ENCODE results near the gene FMNL1. TPM values are rescaled to one million over a fixed set of nuclear protein-coding genes. Genes with fewer than 3 reads are reported as not detected.
"Not testable (repeated sequence)": the region's sequence is repeated elsewhere in the genome, so short reads cannot be mapped to it uniquely, and the experiment has no call there.

FMNL1 gene
- total RNA-seq, 2 experiments from 2014 or later: 465 to 477 TPM

GRCh38 chr17:45197108-45197507 is 24.6 kb upstream of the FMNL1 start:
- Mint-ChIP-seq H3K27ac (no peak overlapping the region), H3K27me3 (no peaks in the 10 kb centered on the region), H3K4me3 (no peak overlapping the region), H3K36me3 (ENCODE audit: low read depth) (no peaks in the 10 kb centered on the region), H3K4me1 (peaks cover 7% of the 10 kb centered on the region), H3K9me3 (peaks cover 3% of the 10 kb centered on the region)
- ChIA-PET POLR2A (interaction anchor here (1.6 to 3.2 kb wide), 4 partner anchors 35 to 62 kb away, joined by 4 to 22 read pairs (median 8); partner anchors contain the start of genes ACBD4, HEXIM1 and HEXIM2), CTCF (interaction anchor here (0.5 to 10.4 kb wide), 31 partner anchors 9 to 419 kb away, joined by 3 to 221 read pairs (median 4); partner anchors contain the start of genes ACBD4, HEXIM1 and HEXIM2)
- no peak for DNase-seq

- Mint-ChIP-seq H3K4me1 (peaks cover 7% of the 10 kb centered on the region), H3K4me3 (no peak overlapping the region), H3K27ac (no peak overlapping the region), H3K9me3 (peaks cover 3% of the 10 kb centered on the region), H3K27me3 (no peaks in the 10 kb centered on the region), H3K36me3 (ENCODE audit: low read depth) (no peaks in the 10 kb centered on the region)
- peak; percentile 86 for DNase-seq
- ChIA-PET CTCF (interaction anchor here (0.5 to 10.4 kb wide), 33 partner anchors 8 to 419 kb away, joined by 3 to 221 read pairs (median 4); partner anchors contain the start of genes ACBD4, HEXIM1 and HEXIM2), POLR2A (interaction anchor here (1.6 to 3.2 kb wide), 4 partner anchors 36 to 62 kb away, joined by 4 to 22 read pairs (median 8); partner anchors contain the start of genes ACBD4, HEXIM1 and HEXIM2)
These were observed 23.9 kb upstream of the FMNL1 start for GRCh38 chr17:45197555-45198334.

DNA sequence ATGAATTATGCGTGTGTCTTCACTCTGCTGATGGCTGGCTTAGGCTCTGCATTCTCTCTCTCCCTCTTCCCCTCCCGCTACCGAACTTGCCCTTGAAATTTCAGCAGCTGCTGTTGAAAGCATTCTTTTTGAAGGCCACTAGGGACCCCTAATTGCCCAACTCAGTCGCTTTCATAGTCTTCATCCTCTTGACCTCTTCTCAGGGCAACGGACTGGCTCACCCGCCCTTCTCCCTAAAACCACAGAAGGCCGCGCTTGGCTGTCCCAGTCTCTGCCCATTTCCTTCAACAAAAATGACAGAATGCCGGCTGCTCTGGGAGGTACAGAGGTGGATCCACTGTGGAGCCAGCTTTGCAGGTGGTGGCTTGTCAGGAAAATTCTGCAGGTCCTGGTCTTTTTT is 21.0 kb upstream of the FMNL1 start:
- Mint-ChIP-seq H3K27me3 (no peaks in the 10 kb centered on the region), H3K27ac (no peak overlapping the region), H3K9me3 (no peaks in the 10 kb centered on the region), H3K36me3 (ENCODE audit: low read depth) (no peaks in the 10 kb centered on the region), H3K4me3 (no peak overlapping the region), H3K4me1 (peaks cover 7% of the 10 kb centered on the region)
- ChIA-PET CTCF (interaction anchor here (0.6 to 10.4 kb wide), 5 partner anchors 51 to 100 kb away, joined by 3 to 221 read pairs (median 4); partner anchors contain the start of gene ACBD4), POLR2A (no interaction called here)
- no peak for DNase-seq

DNA sequence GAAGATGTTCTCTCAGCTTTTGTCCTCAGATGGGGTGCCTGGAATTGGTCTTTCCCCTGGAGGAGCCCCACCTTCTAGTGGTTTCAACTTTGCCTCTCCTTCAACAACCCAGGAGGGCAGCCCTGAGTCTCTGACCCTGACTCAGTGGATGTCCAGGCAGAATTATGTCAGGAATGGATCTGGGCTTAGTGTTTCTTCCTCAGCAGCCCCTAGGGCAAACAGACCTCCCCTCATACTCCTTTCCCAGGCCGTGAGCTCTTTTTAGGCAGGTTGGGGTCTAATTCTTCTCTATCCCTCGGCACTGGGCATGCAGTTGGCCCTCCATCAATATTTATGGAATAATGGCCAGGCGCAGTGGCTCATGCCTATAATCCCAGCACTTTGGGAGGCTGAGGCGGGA is 20.2 kb upstream of the FMNL1 start:
- Mint-ChIP-seq H3K27ac (no peak overlapping the region), H3K9me3 (no peaks in the 10 kb centered on the region), H3K4me3 (no peak overlapping the region), H3K4me1 (peaks cover 7% of the 10 kb centered on the region), H3K27me3 (no peaks in the 10 kb centered on the region), H3K36me3 (ENCODE audit: low read depth) (peaks cover 3% of the 10 kb centered on the region)
- ChIA-PET POLR2A (interaction anchor here (1.3 kb wide), 1 partner anchor 66 kb away, joined by 4 read pairs; the partner anchor contains the start of gene ACBD4), CTCF (interaction anchor here (0.6 to 3.0 kb wide), 6 partner anchors 34 to 977 kb away, joined by 3 to 17 read pairs (median 3); partner anchors contain the start of gene ACBD4)
- no peak for DNase-seq

DNA sequence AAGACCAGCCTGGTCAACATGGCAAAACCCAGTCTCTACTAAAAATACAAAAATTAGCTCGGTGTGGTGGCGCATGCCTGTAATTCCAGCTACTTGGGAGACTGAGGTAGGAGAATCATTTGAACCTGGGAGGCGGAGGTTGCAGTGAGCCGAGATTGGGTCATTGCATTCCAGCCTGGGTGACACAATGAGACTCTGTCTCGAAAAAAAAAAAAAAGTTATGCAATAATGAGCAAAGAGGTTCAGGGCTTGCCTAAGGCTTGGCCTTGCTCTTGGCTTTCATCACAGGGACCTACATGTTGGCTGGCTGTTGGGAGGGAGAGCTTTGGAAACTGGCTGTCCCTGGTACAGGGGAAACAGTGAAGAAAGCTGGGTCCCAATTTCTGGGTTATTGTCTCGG is 19.8 kb upstream of the FMNL1 start:
- H3K4me3 Mint-ChIP-seq: not testable (repeated sequence)

GRCh38 chr17:45218895-45219661 is 2.6 kb upstream of the FMNL1 start:
- Mint-ChIP-seq H3K27ac (peak overlapping the region; percentile 75), H3K9me3 (no peaks in the 10 kb centered on the region), H3K4me3 (peak overlapping the region; percentile 85), H3K27me3 (no peaks in the 10 kb centered on the region), H3K36me3 (ENCODE audit: low read depth) (peaks cover 58% of the 10 kb centered on the region), H3K4me1 (peaks cover 30% of the 10 kb centered on the region)
- DNase-seq: peak; percentile 86
- CTCF ChIA-PET: interaction anchor here (0.7 to 7.5 kb wide), 38 partner anchors 14 to 177 kb away, joined by 3 to 197 read pairs (median 5); partner anchors contain the start of genes ACBD4, HEXIM1 and MAP3K14
- POLR2A ChIA-PET: interaction anchor here (0.6 to 15.7 kb wide), 14 partner anchors 11 to 163 kb away, joined by 3 to 528 read pairs (median 4); partner anchors contain the start of genes ACBD4, HEXIM1, HEXIM2 and MAP3K14

More for the DNA sequence above, 19.8 kb upstream of the FMNL1 start:
- ChIA-PET POLR2A (interaction anchor here (1.3 kb wide), 1 partner anchor 67 kb away, joined by 4 read pairs; the partner anchor contains the start of gene ACBD4), CTCF (interaction anchor here (0.6 to 3.0 kb wide), 5 partner anchors 34 to 977 kb away, joined by 3 to 17 read pairs (median 3); partner anchors contain the start of gene ACBD4)
- H3K9me3 Mint-ChIP-seq; H3K27me3 Mint-ChIP-seq; H3K4me1 Mint-ChIP-seq; H3K27ac Mint-ChIP-seq; DNase-seq; H3K36me3 Mint-ChIP-seq (ENCODE audit: low read depth): not testable (repeated sequence)

DNA sequence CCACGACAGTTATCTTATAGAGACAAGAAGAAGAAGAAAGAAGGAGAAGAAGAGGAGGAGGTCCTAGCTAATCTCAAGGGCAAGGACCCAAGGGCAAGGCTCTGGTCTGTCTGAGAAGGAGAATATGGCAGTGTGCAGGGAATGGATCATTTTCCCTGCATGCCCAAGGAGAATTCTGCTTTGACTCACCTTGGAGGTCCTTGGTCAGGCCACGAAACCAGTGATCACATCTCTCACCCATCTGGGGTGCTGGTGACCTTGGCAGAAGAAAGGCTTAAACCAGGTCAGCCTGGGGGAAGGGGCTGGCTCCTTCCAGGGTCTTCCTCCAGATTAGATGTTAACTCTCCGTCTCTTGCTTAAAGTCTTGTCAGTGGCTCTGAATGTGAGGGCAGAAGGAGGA is 1.6 kb upstream of the FMNL1 start:
- CTCF ChIA-PET: interaction anchor here (0.8 to 7.5 kb wide), 23 partner anchors 13 to 176 kb away, joined by 3 to 197 read pairs (median 10); partner anchors contain the start of genes ACBD4 and HEXIM1
- Mint-ChIP-seq H3K9me3 (no peaks in the 10 kb centered on the region), H3K27ac (peak overlapping the region; percentile 75), H3K36me3 (ENCODE audit: low read depth) (peaks cover 64% of the 10 kb centered on the region), H3K4me1 (peaks cover 34% of the 10 kb centered on the region), H3K27me3 (no peaks in the 10 kb centered on the region), H3K4me3 (peak overlapping the region; percentile 85)
- POLR2A ChIA-PET: interaction anchor here (0.7 to 15.7 kb wide), 9 partner anchors 10 to 655 kb away, joined by 3 to 528 read pairs (median 6); partner anchors contain the start of genes HEXIM1, HEXIM2 and MAP3K14
- DNase-seq: no peak

DNA sequence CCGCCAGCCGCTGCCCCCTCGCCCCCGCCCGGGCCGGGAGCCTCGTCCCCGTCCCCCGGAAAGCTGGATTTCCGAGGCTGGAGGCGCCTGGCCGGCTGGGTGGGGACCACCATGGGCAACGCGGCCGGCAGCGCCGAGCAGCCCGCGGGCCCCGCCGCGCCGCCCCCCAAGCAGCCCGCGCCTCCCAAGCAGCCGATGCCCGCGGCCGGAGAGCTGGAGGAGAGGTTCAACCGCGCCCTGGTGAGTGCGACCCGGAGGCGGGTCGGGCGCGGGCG is 266 bp downstream of the FMNL1 start:
- DNase-seq: no peak
- H3K4me1 Mint-ChIP-seq: peaks cover 44% of the 10 kb centered on the region
- no peaks in the 10 kb centered on the region for H3K27me3 Mint-ChIP-seq
- CTCF ChIA-PET: interaction anchor here (0.7 to 7.5 kb wide), 3 partner anchors 11 to 87 kb away, joined by 3 to 197 read pairs (median 4); partner anchors contain the start of gene ACBD4
- no peaks in the 10 kb centered on the region for H3K9me3 Mint-ChIP-seq
- no peak overlapping the region for H3K27ac Mint-ChIP-seq
- H3K36me3 Mint-ChIP-seq (ENCODE audit: low read depth): peaks cover 70% of the 10 kb centered on the region
- no peak overlapping the region for H3K4me3 Mint-ChIP-seq
- POLR2A ChIA-PET: interaction anchor here (1.0 to 15.7 kb wide), 9 partner anchors 8 to 189 kb away, joined by 3 to 528 read pairs (median 10); partner anchors contain the start of genes HEXIM1, HEXIM2 and MAP3K14

GRCh38 chr17:45222289-45222995 is 757 bp downstream of the FMNL1 start:
- DNase-seq: peak; percentile 66
- POLR2A ChIA-PET: interaction anchor here (0.7 to 15.7 kb wide), 11 partner anchors 8 to 188 kb away, joined by 3 to 528 read pairs (median 4); partner anchors contain the start of genes HEXIM1, HEXIM2 and MAP3K14
- H3K27me3 Mint-ChIP-seq: no peaks in the 10 kb centered on the region
- H3K4me1 Mint-ChIP-seq: peaks cover 48% of the 10 kb centered on the region
- H3K9me3 Mint-ChIP-seq: no peaks in the 10 kb centered on the region
- peak overlapping the region; percentile 100 for H3K4me3 Mint-ChIP-seq
- peaks cover 73% of the 10 kb centered on the region for H3K36me3 Mint-ChIP-seq (ENCODE audit: low read depth)
- CTCF ChIA-PET: interaction anchor here (0.7 to 7.5 kb wide), 5 partner anchors 11 to 90 kb away, joined by 3 to 197 read pairs (median 4); partner anchors contain the start of gene ACBD4
- H3K27ac Mint-ChIP-seq: peak overlapping the region; percentile 99

- peaks cover 48% of the 10 kb centered on the region for H3K4me1 Mint-ChIP-seq
- ChIA-PET POLR2A (interaction anchor here (0.7 to 15.7 kb wide), 7 partner anchors 7 to 92 kb away, joined by 3 to 528 read pairs (median 37); partner anchors contain the start of genes HEXIM1, HEXIM2 and MAP3K14), CTCF (interaction anchor here (1.0 to 7.5 kb wide), 3 partner anchors 10 to 89 kb away, joined by 3 to 197 read pairs (median 4); partner anchors contain the start of gene ACBD4)
- H3K27me3 Mint-ChIP-seq: no peaks in the 10 kb centered on the region
- H3K36me3 Mint-ChIP-seq (ENCODE audit: low read depth): peaks cover 77% of the 10 kb centered on the region
- H3K9me3 Mint-ChIP-seq: no peaks in the 10 kb centered on the region
- H3K27ac Mint-ChIP-seq: peak overlapping the region; percentile 99
- DNase-seq: no peak
- peak overlapping the region; percentile 100 for H3K4me3 Mint-ChIP-seq
These were observed 1.4 kb downstream of the FMNL1 start for GRCh38 chr17:45222996-45223538.

All from activated CD4-positive, alpha-beta memory T cell treated with anti-CD3 and anti-CD28 coated beads, Interleukin-2, amount 10 ng/mL, durations not matched to agents 7 days and 5 days (primary cell).